NT2/D1 (cell line): ENCODE results near the gene ZNF536.

Source experiments
- YY1 ChIP-seq: IDR thresholded peaks from 2 replicates; pipeline ENCODE4 v1.6.1; 2011; ENCODE audit not compliant: insufficient read length, insufficient read depth
- ZNF274 ChIP-seq: IDR thresholded peaks from 2 replicates; pipeline ENCODE4 v1.6.1; 2011; ENCODE audit warnings: mild to moderate bottlenecking, low read depth, low read length

DNA sequence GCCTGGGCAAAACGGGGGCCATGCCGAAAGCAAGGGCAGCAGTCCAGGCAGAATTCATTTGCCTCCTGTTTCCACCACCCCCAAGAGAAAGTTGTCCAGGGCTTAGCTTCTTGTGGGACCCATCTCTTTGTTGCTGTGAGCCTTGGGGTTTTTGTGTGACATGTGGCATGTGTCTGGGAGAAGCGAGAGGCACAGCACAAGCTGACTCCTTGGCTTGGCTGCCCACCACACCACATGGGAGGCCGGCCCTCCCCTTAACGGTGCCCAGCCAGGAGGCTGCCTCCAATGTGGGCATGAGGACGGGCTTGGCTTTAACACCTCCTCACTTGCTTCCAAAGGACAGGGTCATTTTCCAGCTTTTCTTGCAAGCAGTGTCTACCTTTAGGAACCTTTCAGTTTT, 81.6 kb downstream of the ZNF536 start:
- no peak for TF ChIP-seq YY1
- no peak for TF ChIP-seq ZNF274
